CD4-positive, alpha-beta T cell treated with Interleukin-4 for 4 hours (primary cell): ENCODE data around the gene ICA1.
A peak's percentile ranks its signal among the peaks of the same experiment; 100 is the strongest.
"Not testable (repeated sequence)": the region's sequence is repeated elsewhere in the genome, so short reads cannot be mapped to it uniquely, and the experiment has no call there.

Experiments
- DNase-seq: peaks from one replicate; pipeline ENCODE4 v3.0.0-alpha.2; 2020

ICA1 gene

DNA sequence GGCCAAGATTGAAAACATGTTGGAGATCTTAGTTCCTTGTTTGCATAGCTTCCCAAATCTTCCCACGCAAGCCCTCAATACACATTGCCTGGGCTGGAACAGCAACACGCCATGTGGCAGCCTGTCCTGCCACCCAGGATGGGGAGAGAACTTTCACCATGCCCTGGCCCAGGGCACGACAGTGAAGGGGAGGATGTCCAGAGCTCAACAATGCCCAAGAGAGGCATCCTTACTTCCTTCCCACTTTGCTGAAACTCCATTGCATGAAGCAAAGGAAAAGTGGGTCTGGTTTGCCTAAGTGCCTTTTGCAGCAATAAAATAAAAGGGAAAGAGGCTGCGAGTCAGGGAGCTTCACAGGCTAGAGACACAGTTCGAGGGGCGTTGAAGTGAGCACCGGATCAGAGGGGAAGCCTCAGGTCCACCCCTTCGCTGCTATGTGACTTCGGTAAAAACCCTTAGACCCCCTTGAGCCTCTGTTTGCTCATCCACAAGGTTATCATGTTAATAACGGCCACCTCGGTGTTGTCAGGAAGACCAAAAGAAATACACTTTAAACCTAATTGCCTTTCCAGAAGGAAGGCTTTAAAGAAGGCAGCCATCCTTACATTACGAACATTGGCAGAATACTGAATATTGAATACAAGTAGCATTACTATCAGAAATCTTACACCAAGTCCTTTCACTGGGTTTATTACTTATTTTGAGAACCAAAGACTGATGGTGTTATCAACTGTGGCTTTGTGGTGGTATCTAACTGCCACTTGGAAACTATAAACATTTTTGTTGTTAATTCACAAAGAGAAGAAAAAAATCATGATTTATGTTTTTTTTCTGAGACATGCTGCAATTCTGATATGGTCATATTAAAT lies 133.3 kb downstream of the ICA1 start:
- DNase-seq, result peak; percentile 78

- no peak for DNase-seq
Measured at GRCh38 chr7:8126601-8127167, 135.3 kb downstream of the ICA1 start.

DNA sequence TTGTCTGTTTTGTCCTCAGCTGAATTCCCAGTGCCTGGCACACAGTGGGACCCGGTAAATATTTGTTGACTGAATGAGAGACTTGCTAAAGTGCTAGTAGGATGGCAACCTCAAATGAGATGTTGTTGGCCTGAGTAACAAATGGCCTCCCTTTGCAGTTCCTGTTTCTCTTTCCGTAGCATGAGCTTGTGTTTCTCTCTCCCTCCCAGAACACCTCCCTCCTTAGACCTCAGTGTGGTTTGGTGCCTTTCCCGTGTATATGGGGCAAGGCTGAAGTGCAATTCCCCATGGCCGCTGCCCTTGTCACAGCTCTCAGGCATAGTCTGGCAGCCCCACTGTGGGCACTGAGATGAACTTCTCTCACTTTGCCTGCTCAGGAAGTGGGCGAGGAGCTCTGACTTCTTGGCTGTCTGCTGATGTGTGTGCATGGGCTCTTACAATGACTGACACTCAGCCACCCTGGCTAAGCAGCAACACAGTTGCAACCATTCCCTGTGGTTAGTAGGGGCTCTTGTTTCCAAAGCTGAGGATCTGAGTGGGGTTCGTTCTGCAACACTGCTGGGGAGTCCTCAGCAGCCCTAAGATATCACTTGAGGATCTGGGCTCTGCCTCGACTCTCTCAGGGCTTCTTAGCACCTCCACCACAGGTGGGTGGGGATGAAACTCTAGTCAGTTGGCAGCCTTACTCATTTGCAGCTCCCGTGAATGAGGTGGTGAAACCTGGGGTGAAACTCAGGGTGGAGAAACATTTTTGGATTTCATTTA lies 136.1 kb downstream of the ICA1 start:
- peak; percentile 93 for DNase-seq

DNA sequence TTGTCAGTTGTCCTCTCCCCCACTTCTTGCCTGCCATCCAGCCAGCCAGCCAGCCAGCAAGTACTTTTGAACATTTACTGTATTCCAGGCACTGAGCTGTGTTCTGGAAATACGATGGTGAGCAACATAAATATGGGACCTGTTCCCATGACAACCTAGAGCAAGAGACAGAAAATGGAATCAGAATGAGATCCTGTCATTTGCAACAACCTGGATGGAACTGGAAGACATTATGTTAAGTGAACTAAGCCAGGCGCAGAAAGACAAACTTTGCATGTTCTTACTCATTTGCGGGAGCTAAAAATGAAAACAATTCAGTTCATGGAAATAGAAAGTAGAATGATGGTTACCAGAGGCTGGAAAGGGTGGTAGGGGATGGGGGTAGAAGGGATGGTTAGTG lies 140.7 kb downstream of the ICA1 start:
- DNase-seq, result no peak

DNA sequence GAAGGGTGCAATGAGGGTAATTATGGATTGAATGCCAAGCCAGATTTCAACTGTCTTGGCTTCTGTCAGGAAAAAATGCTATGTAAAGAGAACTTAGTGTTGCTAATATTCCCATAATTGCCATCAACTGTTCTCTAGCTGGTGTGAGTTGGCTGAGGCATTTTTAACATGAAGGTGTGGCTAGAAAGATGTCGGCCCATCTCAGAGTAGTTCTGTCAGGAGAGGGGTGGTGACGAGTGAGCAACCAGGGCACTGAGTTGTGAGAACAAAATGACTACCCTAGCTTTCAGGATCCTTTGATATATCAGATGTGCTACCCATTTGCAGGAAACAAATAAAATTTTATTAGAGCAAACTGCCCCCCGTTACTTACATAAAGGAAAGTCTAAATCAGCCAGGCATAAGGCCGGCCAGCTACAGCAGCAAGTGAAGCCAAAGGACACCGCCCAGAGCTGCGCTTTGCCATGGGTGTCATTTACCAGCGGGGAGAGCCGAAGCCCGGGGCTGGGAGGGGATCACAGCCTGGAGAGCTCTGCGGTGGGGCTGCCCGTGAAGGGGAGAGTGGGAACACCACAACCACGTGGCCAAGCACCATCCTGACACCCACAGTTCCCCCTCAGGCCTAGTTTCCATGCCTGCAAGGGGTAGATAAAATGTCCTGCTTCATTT lies 141.4 kb downstream of the ICA1 start:
- DNase-seq, result no peak

DNA sequence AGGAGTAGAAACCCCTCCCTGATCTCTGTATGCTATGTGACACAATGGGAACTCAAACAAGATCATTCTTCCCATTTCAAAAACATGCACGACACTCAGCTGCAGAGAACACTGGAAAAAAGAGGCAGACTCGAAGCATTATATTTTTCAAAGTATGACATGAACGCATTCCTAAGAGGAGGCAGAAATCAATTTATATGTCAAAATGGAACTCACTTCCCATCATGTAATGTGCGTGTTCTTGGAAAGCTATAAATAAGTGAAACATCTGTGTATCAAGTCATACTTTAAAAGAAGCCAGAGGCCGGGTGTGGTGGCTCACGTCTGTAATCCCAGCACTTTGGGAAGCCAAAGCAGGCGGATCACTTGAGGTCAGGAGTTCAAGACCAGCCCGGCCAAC lies 142.7 kb downstream of the ICA1 start:
- no peak for DNase-seq

- DNase-seq, result no peak
Measured at GRCh38 chr7:8117195-8117594, 144.8 kb downstream of the ICA1 start.

DNA sequence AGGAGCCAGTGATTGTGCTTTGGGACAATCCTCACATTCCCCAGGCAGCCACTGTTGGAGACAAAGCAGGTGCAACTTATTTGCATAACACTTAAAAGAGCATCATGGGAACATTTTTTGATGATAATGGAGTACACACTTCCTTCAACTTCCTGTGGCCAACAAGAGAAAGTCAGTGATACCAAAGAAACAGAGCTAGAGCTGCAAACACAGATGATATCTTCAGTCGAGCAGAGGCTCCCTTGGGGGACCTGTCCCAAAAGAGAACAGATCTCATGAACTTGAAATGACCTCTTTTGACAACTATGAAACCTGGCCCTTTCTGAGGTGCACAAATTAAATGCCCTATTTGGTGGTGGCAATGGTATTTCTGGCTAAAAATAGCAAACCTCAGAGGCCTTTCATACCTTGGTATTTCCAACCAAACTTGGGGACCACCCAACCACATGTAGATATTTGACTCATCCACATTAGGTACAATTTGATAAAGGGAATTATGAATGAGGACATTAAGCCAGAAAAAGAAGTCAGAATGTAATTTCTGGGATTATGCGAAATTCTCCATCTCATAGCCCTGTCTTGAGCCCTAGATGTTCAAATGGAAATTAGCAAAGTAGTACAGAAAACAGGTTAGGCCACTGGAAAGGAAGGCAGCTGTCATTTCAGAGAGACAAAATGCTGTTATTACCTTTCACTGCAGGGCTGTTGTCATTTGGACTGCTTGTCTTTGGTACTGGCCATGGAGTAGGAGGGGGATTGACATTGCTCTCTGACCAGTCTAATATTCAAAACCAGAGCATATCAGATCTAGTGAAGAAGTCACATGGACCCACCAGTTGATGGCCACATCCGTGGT lies 146.2 kb downstream of the ICA1 start:
- DNase-seq, result no peak

DNA sequence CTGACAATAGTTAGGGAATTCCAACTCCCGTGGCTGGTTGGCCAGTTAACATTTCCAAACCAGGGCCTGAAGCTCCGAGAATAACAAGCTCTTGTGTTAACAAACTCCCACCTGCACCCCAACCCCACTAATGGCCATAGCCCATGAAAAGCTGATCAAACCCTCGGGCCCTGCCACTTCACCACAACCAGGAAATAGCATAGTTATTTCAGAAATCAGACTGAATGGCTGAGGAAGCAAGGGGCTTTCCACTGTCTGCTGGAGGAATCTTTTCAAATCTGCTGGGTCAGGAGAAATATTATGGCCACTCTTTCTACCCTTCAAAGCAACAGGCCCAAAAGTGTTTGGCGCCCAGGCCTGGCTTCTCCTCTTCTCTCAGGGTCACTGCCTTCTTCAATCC lies 147.8 kb downstream of the ICA1 start:
- peak; percentile 28 for DNase-seq

DNA sequence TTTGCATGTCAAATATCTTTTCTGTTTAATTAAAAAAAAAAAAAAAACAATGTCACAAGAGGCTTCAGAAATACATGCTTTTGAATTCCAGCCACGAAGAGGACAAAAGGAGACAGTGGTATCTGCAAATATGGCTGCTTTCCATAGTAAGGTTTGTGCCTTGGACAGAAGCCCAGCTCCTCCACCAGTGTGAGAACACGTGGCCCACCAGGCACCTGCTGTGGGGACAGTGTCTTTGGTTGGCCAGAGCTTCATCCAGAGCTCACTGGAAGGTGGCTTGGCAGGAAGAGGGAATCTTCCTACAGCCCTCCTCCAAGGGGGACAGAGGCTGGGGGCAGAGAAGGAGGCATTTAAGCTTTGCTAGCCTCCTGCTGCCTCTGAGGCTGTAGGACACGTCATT lies 148.8 kb downstream of the ICA1 start:
- DNase-seq, result no peak

- DNase-seq, result no peak
Measured at GRCh38 chr7:8112685-8113084, 149.3 kb downstream of the ICA1 start.

DNA sequence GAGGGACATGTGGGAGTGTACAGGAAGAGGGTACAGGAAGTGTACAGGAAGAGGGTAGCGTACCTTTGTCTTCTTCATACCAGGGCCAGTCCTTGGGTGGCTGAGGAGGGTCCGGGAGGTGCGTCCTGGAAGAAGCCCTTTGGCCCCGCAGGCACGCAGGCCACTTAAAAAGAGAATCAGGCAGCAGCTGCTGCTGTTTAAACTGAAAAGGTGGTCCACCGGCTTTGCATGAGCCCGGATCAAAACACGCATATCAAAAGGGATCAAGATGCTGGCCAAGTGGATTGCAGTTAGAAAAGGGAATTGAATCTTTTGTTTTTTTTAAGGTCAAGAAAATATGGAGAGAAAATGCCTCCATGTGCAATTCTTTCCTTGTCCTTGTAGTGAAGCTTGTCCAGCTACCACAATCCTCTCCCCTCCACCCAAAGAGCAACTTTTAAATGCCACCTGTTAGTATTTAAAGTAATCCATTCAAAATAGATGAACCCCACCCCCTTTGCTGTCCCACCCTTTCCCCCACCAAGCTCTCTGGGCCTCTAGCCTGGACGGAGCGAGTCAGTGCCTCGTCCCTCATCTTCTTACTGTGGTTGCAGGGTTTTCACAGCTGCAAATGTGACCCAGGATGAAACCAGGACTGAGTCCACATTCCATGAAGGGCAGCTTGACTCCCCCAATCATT lies 150.5 kb downstream of the ICA1 start:
- DNase-seq, result no peak

- DNase-seq, result no peak
Measured at GRCh38 chr7:8109196-8110022, 152.6 kb downstream of the ICA1 start.

DNA sequence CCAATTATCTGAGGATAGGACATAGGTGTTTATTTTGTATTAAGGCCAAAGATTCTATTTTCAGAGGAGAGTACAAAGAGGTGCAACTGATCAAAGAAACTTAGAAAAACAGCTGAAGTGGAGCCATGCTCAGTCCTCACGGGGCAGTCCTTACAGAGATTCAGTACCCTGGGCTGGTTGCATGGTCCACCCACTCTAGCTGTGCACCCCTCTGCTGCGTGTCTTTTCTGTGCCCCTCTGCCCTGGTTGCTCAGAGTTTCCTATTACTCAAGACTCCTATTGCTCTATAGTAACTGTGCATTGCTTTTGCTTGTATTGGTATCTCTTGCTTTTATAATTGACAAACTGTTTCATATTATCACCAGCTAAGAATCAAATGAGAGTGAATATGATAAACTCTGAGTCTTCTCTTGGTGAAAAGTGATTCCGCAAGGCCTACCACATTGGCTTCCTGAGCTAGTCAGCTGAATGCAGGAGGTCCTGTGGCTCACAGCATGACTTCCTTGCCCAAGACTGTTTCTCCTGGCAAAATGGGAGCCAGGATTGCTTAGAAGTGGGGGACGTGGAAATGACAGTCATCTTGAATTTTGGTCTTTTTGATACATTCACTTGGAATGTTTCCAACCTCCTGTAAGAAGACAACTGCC lies 156.4 kb downstream of the ICA1 start:
- no peak for DNase-seq

DNA sequence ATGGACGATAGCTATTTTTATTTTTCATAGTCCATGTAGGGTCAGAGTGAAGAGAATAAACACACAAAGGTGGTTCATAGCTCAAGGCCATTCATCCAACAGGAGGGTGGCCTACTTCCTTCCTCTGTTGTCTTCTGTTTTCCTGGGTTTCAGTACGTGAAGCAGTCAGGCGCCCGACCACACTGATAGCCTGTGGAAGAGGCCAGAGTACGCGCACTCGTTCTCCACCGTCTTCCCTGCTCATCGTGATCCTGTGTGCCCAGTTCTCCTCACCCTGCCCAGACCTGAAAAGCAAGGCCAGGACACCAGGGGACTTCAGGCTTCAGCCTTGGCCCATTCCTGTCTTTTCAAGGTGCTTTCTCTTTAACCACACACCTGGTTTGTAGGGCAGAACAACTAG lies 158.7 kb downstream of the ICA1 start:
- no peak for DNase-seq

GRCh38 chr7:8101292-8101691 lies 160.7 kb downstream of the ICA1 start:
- DNase-seq, result not testable (repeated sequence)

- no peak for DNase-seq
Measured at GRCh38 chr7:8094164-8095140, 167.5 kb downstream of the ICA1 start.

DNA sequence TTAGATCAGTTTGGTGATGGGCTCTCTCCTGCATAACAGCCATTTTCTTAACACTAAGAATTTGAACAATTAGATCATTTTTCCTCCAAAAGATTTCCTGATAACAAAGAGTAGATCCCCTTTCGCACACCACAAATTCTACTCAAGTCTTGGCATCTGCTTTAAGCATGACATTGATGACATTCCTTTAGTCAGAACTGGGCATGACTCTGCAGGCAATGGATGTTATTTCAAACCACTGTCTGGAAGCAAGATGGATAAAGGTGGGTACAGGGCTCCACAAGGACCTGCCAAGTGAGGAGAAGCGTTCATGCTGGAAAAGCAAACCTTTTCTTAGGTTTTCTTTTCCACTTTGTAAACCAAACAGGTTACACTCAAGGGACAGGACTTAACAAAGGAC lies 169.8 kb downstream of the ICA1 start:
- no peak for DNase-seq
